Activated CD4-positive, alpha-beta T cell treated with anti-CD3 and anti-CD28 coated beads, Interleukin-2, Interleukin-4, amounts not matched to agents 100 ng/mL and 50 ng/mL, durations not matched to agents 16 hours and 8 hours (primary cell): Measurements from ENCODE around the gene CRYBG3.
A peak's percentile ranks its signal among the peaks of the same experiment; 100 is the strongest.
"Not testable (repeated sequence)": the region's sequence is repeated elsewhere in the genome, so short reads cannot be mapped to it uniquely, and the experiment has no call there.

Experiments used
- DNase-seq: peaks from one replicate; pipeline ENCODE4 v3.0.0-alpha.2; 2020; ENCODE audit warnings: low spot score

CRYBG3 gene

GRCh38 chr3:97821774-97822358 lies at the start of gene CRYBG3:
CRYBG3 (plus strand) TSS chr3:97822011; CDS start chr3:97822207, 196 bp downstream.
- peak; percentile 85 for DNase-seq

GRCh38 chr3:97772926-97773325 lies 48.9 kb upstream of the CRYBG3 start:
- DNase-seq = no peak

- no peak for DNase-seq
Measured at GRCh38 chr3:97778152-97778551, 43.7 kb upstream of the CRYBG3 start.

- DNase-seq = peak; percentile 59
Measured at GRCh38 chr3:97793420-97794019, 28.3 kb upstream of the CRYBG3 start.

- no peak for DNase-seq
Measured at GRCh38 chr3:97795951-97796350, 25.9 kb upstream of the CRYBG3 start.

GRCh38 chr3:97804471-97804870 lies 17.3 kb upstream of the CRYBG3 start:
- no peak for DNase-seq

- no peak for DNase-seq
Measured at GRCh38 chr3:97810779-97811390, 10.9 kb upstream of the CRYBG3 start.

- peak; percentile 66 for DNase-seq
Measured at GRCh38 chr3:97815149-97815917, 6.5 kb upstream of the CRYBG3 start.

GRCh38 chr3:97816811-97817210 lies 5.0 kb upstream of the CRYBG3 start:
- DNase-seq = no peak

GRCh38 chr3:97817965-97818364 lies 3.8 kb upstream of the CRYBG3 start:
- no peak for DNase-seq

- no peak for DNase-seq
Measured at GRCh38 chr3:97820780-97821179, 1.0 kb upstream of the CRYBG3 start.

GRCh38 chr3:97821287-97821773 lies 481 bp upstream of the CRYBG3 start:
- DNase-seq = no peak

- DNase-seq = no peak
Measured at GRCh38 chr3:97822359-97822775, 556 bp downstream of the CRYBG3 start.

GRCh38 chr3:97823046-97824004 lies 1.5 kb downstream of the CRYBG3 start:
- DNase-seq = no peak

- DNase-seq = no peak
Measured at GRCh38 chr3:97825101-97825500, 3.3 kb downstream of the CRYBG3 start.

GRCh38 chr3:97827741-97828471 lies 6.1 kb downstream of the CRYBG3 start:
- no peak for DNase-seq

- DNase-seq = no peak
Measured at GRCh38 chr3:97829198-97829597, 7.4 kb downstream of the CRYBG3 start.

GRCh38 chr3:97830638-97831037 lies 8.8 kb downstream of the CRYBG3 start:
- no peak for DNase-seq

- no peak for DNase-seq
Measured at GRCh38 chr3:97831140-97831539, 9.3 kb downstream of the CRYBG3 start.

- not testable (repeated sequence) for DNase-seq
Measured at GRCh38 chr3:97833184-97833583, 11.4 kb downstream of the CRYBG3 start.

GRCh38 chr3:97835761-97836160 lies 13.9 kb downstream of the CRYBG3 start:
- no peak for DNase-seq
